Ishikawa (cell line): ENCODE results near the gene UTY.

ENCODE experiments used
- CEBPB ChIP-seq: IDR thresholded peaks from 2 replicates; pipeline ENCODE4 v1.6.1; 2012
- CREB1 ChIP-seq: IDR thresholded peaks from 2 replicates; pipeline ENCODE4 v1.6.1; 2012; ENCODE audit warnings: low read depth
- EGR1 ChIP-seq: IDR thresholded peaks from 2 replicates; pipeline ENCODE4 v1.6.1; 2012
- EP300 ChIP-seq: IDR thresholded peaks from 2 replicates; pipeline ENCODE4 v1.6.1; 2012; ENCODE audit warnings: borderline replicate concordance
- FOXM1 ChIP-seq: IDR thresholded peaks from 2 replicates; pipeline ENCODE4 v1.6.1; 2012; ENCODE audit warnings: low read depth, borderline replicate concordance
- NFIC ChIP-seq: IDR thresholded peaks from 2 replicates; pipeline ENCODE4 v1.6.1; 2012
- RAD21 ChIP-seq: IDR thresholded peaks from 2 replicates; pipeline ENCODE4 v1.6.1; 2012; ENCODE audit warnings: low read depth
- REST ChIP-seq: IDR thresholded peaks from 2 replicates; pipeline ENCODE4 v1.6.1; 2012; ENCODE audit warnings: low read depth, mild to moderate bottlenecking
- TAF1 ChIP-seq: IDR thresholded peaks from 2 replicates; pipeline ENCODE4 v1.6.1; 2012; ENCODE audit warnings: low read depth, mild to moderate bottlenecking
- TCF12 ChIP-seq: IDR thresholded peaks from 2 replicates; pipeline ENCODE4 v1.6.1; 2012; ENCODE audit warnings: low read depth
- TEAD4 ChIP-seq: IDR thresholded peaks from 2 replicates; pipeline ENCODE4 v1.6.1; 2012
- USF1 ChIP-seq: IDR thresholded peaks from 2 replicates; pipeline ENCODE4 v1.6.1; 2012
- YY1 ChIP-seq: IDR thresholded peaks from 2 replicates; pipeline ENCODE4 v1.6.1; 2012; ENCODE audit warnings: low read depth
- ZBTB7A ChIP-seq: IDR thresholded peaks from 2 replicates; pipeline ENCODE4 v1.6.1; 2012; ENCODE audit warnings: low read depth
- TF ChIP-seq, protein P1 (sequence below): IDR thresholded peaks from 2 replicates; pipeline ENCODE4 v1.6.1; 2012

UTY gene

GRCh38 chrY:13493737-13494136, 13.9 kb upstream of the UTY start:
- TF ChIP-seq, protein P1, sequence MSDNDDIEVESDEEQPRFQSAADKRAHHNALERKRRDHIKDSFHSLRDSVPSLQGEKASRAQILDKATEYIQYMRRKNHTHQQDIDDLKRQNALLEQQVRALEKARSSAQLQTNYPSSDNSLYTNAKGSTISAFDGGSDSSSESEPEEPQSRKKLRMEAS: no peak
- no peak for TF ChIP-seq CEBPB
- TF ChIP-seq EP300: no peak
- TF ChIP-seq ZBTB7A: no peak

DNA sequence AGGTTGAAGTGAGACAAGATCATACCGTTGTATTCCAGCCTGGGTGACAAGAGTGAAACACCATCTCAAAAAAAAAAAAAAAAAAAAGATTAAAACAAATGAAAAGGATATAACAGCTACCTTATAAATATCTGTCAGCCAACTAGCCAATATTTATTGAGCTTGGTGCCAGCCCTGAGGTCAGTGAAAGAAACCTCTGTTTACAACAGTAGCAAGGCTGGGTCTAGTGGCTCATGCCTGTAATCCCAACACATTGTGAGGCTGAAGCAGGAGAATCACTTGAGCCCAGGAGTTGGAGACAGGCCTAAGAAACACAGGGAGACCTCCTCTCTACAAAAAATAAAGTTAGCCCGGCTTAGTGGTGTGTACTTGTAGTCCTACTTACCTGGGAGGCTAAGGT, 12.6 kb upstream of the UTY start:
- TF ChIP-seq EGR1 (no peak), TAF1 (no peak), USF1 (no peak), FOXM1 (no peak), TEAD4 (no peak), NFIC (no peak), CREB1 (no peak), TCF12 (no peak), YY1 (no peak), ZBTB7A (no peak), CEBPB (no peak), REST (no peak), RAD21 (no peak), EP300 (no peak)
- TF ChIP-seq, protein P1: no peak

- TF ChIP-seq USF1 (no peak), ZBTB7A (no peak), TAF1 (no peak), CEBPB (no peak), EP300 (no peak), EGR1 (no peak), TEAD4 (no peak), REST (no peak), YY1 (no peak), FOXM1 (no peak), TCF12 (no peak), RAD21 (no peak), NFIC (no peak), CREB1 (no peak)
- TF ChIP-seq, protein P1: no peak
Observed at GRCh38 chrY:13488738-13489137, 8.9 kb upstream of the UTY start.

GRCh38 chrY:13479121-13479711, 617 bp downstream of the UTY start:
- TF ChIP-seq FOXM1 (no peak), CEBPB (no peak), EGR1 (no peak), RAD21 (no peak), REST (no peak), ZBTB7A (no peak), CREB1 (no peak), TEAD4 (no peak), EP300 (no peak), TCF12 (no peak), YY1 (no peak), TAF1 (no peak), NFIC (no peak), USF1 (no peak)
- TF ChIP-seq, protein P1: no peak
